ENCODE data around the gene CCDC198. TPM values are rescaled to one million over a fixed set of nuclear protein-coding genes. Genes with fewer than 3 reads are reported as not detected.

The CCDC198 gene
- total RNA-seq, 1 donor from 2014 or later, result not detected

GRCh38 chr14:57512220-57512619, 18.6 kb upstream of the CCDC198 start:
- H3K4me3 ChIP-seq, result no peak overlapping the region
- intact Hi-C loops (cut with DNase I), result no loop called here
- H3K36me3 ChIP-seq, result no peaks in the 10 kb centered on the region

GRCh38 chr14:57508756-57509155, 15.1 kb upstream of the CCDC198 start:
- no peaks in the 10 kb centered on the region for H3K27me3 ChIP-seq
- no peaks in the 10 kb centered on the region for H3K9me3 ChIP-seq
- no peaks in the 10 kb centered on the region for H3K4me1 ChIP-seq
- TF ChIP-seq CTCF (IDR thresholded peaks at IDR 0.05), result no peak
- H3K36me3 ChIP-seq, result no peaks in the 10 kb centered on the region
- DNase-seq (ENCODE audit: low spot score in 2 of 2), result no peak
- H3K4me3 ChIP-seq, result no peak overlapping the region
- H3K27ac ChIP-seq, result no peak overlapping the region
- intact Hi-C loops (cut with DNase I), result no loop called here

More at GRCh38 chr14:57512220-57512619, 18.6 kb upstream of the CCDC198 start:
- no peak for DNase-seq (ENCODE audit: low spot score in 2 of 2)
- H3K9me3 ChIP-seq, result no peaks in the 10 kb centered on the region
- no peak for TF ChIP-seq CTCF (IDR thresholded peaks at IDR 0.05)
- H3K4me1 ChIP-seq, result no peaks in the 10 kb centered on the region
- H3K27me3 ChIP-seq, result no peaks in the 10 kb centered on the region
- H3K27ac ChIP-seq, result no peak overlapping the region

- H3K4me1 ChIP-seq, result no peaks in the 10 kb centered on the region
- DNase-seq (ENCODE audit: low spot score in 2 of 2), result no peak
- H3K4me3 ChIP-seq, result no peak overlapping the region
- H3K9me3 ChIP-seq, result no peaks in the 10 kb centered on the region
- no peaks in the 10 kb centered on the region for H3K27me3 ChIP-seq
- H3K27ac ChIP-seq, result no peak overlapping the region
- intact Hi-C loops (cut with DNase I), result no loop called here
- no peaks in the 10 kb centered on the region for H3K36me3 ChIP-seq
- TF ChIP-seq CTCF (IDR thresholded peaks at IDR 0.05), result no peak
Measured at GRCh38 chr14:57502586-57503254, 9.1 kb upstream of the CCDC198 start.

GRCh38 chr14:57501039-57501557, 7.4 kb upstream of the CCDC198 start:
- H3K27ac ChIP-seq, result no peak overlapping the region
- no peak for DNase-seq (ENCODE audit: low spot score in 2 of 2)
- no peak for TF ChIP-seq CTCF (IDR thresholded peaks at IDR 0.05)
- H3K4me1 ChIP-seq, result no peaks in the 10 kb centered on the region
- no peaks in the 10 kb centered on the region for H3K27me3 ChIP-seq
- no peaks in the 10 kb centered on the region for H3K36me3 ChIP-seq
- intact Hi-C loops (cut with DNase I), result no loop called here
- H3K4me3 ChIP-seq, result no peak overlapping the region
- H3K9me3 ChIP-seq, result no peaks in the 10 kb centered on the region

- no peak for DNase-seq (ENCODE audit: low spot score in 2 of 2)
- intact Hi-C loops (cut with DNase I), result no loop called here
- Histone ChIP-seq H3K36me3 (no peaks in the 10 kb centered on the region), H3K9me3 (no peaks in the 10 kb centered on the region), H3K27ac (no peak overlapping the region), H3K4me1 (no peaks in the 10 kb centered on the region), H3K27me3 (no peaks in the 10 kb centered on the region), H3K4me3 (no peak overlapping the region)
- TF ChIP-seq CTCF (IDR thresholded peaks at IDR 0.05), result no peak
Measured at GRCh38 chr14:57498659-57499058, 5.0 kb upstream of the CCDC198 start.
